Body of pancreas (tissue), 4 donors: ENCODE data around the gene GABRA5. TPM values are rescaled to one million over a fixed set of nuclear protein-coding genes. Genes with fewer than 3 reads are reported as not detected.
"Not testable (repeated sequence)": the region's sequence is repeated elsewhere in the genome, so short reads cannot be mapped to it uniquely, and the experiment has no call there.

Source experiments
- ATAC-seq: fragments of 150-250 bp; one replicate; pipeline ENCODE4 v1.9.1; 2016
- DNase-seq, 4 donors: peaks; one replicate each; pipeline ENCODE4 v3.0.0-alpha.2; 2019
- H3K27ac ChIP-seq, 4 donors: fragments of 200-600 bp; sonication (generic); 1 replicate in 3 of 4; 2 replicates in 1 of 4; pipeline versions ENCODE4 v1.5.1 to v1.6.1; 2016 to 2019; ENCODE audit warnings: mild to moderate bottlenecking in 1 of 4, mixed read lengths in 1 of 4, moderate library complexity in 1 of 4
- H3K27me3 ChIP-seq, 2 donors: fragments of 200-600 bp; sonication (generic); one replicate each; pipeline ENCODE4 v1.6.0; 2016; ENCODE audit warnings: mild to moderate bottlenecking in 1 of 2
- H3K36me3 ChIP-seq, 2 donors: fragments of 200-600 bp; sonication (generic); replicated peaks in 1 of 2; 2 replicates each; pipeline ENCODE4 v1.5.1; 2016; ENCODE audit warnings: low read depth in 2 of 2; ENCODE audit not compliant: insufficient read depth in 1 of 2
- H3K4me1 ChIP-seq: fragments of 200-600 bp; sonication (generic); one replicate; pipeline ENCODE4 v1.6.0; 2016
- H3K4me3 ChIP-seq, 2 donors: fragments of 200-600 bp; sonication (generic); 1 replicate in 1 of 2; 2 replicates in 1 of 2; pipeline ENCODE4 v1.5.1; 2016 to 2019
- H3K9me3 ChIP-seq, 3 donors: fragments of 200-600 bp; sonication (generic); 1 replicate in 2 of 3; 2 replicates in 1 of 3; pipeline ENCODE4 v1.5.1; 2016
- POLR2A ChIP-seq, 3 donors: fragments of 450-650 bp; IDR thresholded peaks; one replicate each; pipeline ENCODE4 v1.6.1; 2016; ENCODE audit warnings: antibody characterized with exemption in 3 of 3, mild to moderate bottlenecking in 2 of 3
- WGBS, 2 donors: methylation state at CpG; one replicate each; pipeline ENCODE4 v1.1.5; 2017; 5-methylcytosine and 5-hydroxymethylcytosine counted together
- intact Hi-C: fragments of 100-400 bp; cut with DNase I; formaldehyde crosslinking; loops from one replicate; pipeline ENCODE4 v1.15.1; 2023
- total RNA-seq, 2 donors: library from RNA; depleted of rRNA; stranded (reverse); fragments of >200 nt; gene quantifications; one replicate each; pipeline ENCODE4 v1.1.0, GENCODE V29; 2016
- TF ChIP-seq, protein P1 (sequence below), 7 experiments: fragments of 450-650 bp in 4 of 7; fragments of 200-600 bp in 3 of 7; sonication (generic) in 3 of 7; IDR thresholded peaks; one replicate each; pipeline ENCODE4 v1.5.1; 2016 to 2019; ENCODE audit warnings: antibody characterized with exemption in 7 of 7

Gene GABRA5
- total RNA-seq, 2 donors from 2014 or later: 0.66 TPM; not detected in 1

DNA sequence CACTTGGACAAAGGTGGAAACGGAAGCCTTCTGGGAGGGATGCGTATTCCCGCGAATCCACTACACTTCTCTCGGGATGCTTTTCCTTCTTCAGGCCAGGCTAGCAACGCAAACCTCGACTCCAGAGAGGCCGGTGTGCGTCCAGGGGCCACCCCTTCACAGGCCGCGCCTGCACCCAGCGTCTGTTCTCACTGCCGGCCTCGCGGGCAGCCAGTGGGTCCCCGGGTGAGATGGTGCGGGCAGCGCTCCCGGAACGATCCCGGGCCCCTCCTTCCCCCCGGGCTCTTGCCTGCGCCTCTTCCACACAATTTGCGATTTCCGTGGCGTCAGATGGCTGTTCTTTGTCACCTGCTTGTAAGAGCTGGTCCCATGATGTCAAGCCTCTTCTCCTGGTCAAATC is 27.3 kb downstream of the GABRA5 start:
- DNase-seq (no peak), ATAC-seq (no peak)
- 50 to 61% methylated on average over 16 to 26 of the region's 26 CpGs for WGBS, 2 donors
- intact Hi-C loops: loop anchor here (10.0 kb wide), 2 partner anchors 121 to 1221 kb away; no protein-coding TSS in a partner anchor
- Histone ChIP-seq H3K9me3 (no peaks in the 10 kb centered on the region), H3K4me1 (peaks cover 12% of the 10 kb centered on the region), H3K27ac (no peak overlapping the region), H3K36me3 (no peaks in the 10 kb centered on the region), H3K4me3 (no peak overlapping the region), H3K27me3 (no peaks in the 10 kb centered on the region)
- TF ChIP-seq, protein P1, sequence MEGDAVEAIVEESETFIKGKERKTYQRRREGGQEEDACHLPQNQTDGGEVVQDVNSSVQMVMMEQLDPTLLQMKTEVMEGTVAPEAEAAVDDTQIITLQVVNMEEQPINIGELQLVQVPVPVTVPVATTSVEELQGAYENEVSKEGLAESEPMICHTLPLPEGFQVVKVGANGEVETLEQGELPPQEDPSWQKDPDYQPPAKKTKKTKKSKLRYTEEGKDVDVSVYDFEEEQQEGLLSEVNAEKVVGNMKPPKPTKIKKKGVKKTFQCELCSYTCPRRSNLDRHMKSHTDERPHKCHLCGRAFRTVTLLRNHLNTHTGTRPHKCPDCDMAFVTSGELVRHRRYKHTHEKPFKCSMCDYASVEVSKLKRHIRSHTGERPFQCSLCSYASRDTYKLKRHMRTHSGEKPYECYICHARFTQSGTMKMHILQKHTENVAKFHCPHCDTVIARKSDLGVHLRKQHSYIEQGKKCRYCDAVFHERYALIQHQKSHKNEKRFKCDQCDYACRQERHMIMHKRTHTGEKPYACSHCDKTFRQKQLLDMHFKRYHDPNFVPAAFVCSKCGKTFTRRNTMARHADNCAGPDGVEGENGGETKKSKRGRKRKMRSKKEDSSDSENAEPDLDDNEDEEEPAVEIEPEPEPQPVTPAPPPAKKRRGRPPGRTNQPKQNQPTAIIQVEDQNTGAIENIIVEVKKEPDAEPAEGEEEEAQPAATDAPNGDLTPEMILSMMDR (IDR thresholded peaks at IDR 0.05): no peak
- no peak for TF ChIP-seq POLR2A (IDR thresholded peaks at IDR 0.05)

DNA sequence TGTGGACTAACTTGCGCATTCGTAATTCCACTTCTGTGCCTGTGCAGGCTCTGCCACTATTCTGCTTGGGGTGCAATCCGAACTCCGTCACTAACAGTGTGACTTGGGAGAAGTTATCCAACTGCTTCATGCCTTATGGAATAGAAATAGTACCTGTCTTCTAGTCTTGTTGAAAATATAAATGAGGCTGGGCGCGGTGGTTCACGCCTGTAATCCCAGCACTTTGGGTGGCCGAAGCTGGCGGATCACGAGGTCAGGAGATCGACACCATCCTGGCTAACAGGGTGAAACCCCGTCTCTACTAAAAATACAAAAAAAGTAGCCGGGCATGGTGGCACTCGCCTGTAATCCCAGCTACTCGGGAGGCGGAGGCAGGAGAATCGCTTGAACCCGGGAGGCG is 28.5 kb downstream of the GABRA5 start:
- ATAC-seq, H3K27me3 ChIP-seq, H3K4me3 ChIP-seq, H3K36me3 ChIP-seq, H3K9me3 ChIP-seq, DNase-seq, H3K27ac ChIP-seq: not testable (repeated sequence)
- WGBS, 2 donors: 81 to 84% methylated on average over 19 of the region's 19 CpGs
- intact Hi-C loops: loop anchor here (10.0 kb wide), 2 partner anchors 119 to 1219 kb away; no protein-coding TSS in a partner anchor
- H3K4me1 ChIP-seq: peaks cover 10% of the 10 kb centered on the region

DNA sequence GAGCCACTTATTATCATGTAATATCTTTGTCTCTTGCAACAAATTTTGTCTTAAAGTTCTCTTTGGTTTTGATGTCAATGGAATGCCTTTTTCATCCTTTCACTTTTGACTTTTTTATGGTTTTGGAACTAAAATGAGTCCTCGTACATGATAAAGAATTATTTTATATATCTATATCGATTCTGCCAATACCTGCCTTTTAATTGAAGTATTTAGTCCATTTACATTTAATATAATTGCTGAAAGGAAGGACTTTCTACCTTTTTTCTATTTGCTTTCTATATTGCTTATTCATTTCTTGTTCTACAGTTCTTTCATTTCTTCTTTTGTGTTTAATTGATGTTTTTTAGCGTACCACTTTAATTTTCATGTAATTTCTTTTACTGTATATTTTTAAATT is 32.8 kb downstream of the GABRA5 start:
- Histone ChIP-seq H3K27me3 (no peaks in the 10 kb centered on the region), H3K4me3 (no peak overlapping the region), H3K36me3 (no peaks in the 10 kb centered on the region), H3K4me1 (no peaks in the 10 kb centered on the region), H3K9me3 (no peaks in the 10 kb centered on the region), H3K27ac (no peak overlapping the region)
- DNase-seq (no peak), ATAC-seq (no peak)
- no peak for TF ChIP-seq POLR2A (IDR thresholded peaks at IDR 0.05)
- TF ChIP-seq, protein P1 (IDR thresholded peaks at IDR 0.05): no peak
- 79% methylated on average over 3 of the region's 3 CpGs for WGBS, 2 donors
- intact Hi-C loops: loop anchor here (10.0 kb wide), 2 partner anchors 115 to 1215 kb away; no protein-coding TSS in a partner anchor

DNA sequence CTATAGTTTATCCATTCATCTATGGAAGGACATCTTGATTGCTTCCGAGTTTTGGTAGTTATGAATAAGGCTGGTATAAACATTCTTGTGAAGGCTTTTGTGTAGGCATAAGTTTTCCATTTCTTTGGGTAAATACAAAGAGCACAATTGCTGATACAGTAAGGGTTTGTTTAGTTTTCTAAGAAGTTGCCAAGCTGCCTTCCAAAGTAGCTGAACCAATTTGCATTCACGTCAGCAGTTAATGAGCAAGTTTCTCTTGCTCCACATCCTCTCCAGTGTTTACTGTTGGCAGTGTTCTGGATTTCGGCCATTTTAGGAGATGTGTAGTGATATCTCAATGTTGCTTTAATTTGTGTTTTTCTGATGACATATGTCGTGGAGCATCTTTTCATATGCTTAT is 34.2 kb downstream of the GABRA5 start:
- Histone ChIP-seq H3K4me3 (no peak overlapping the region), H3K9me3 (no peaks in the 10 kb centered on the region), H3K27me3 (no peaks in the 10 kb centered on the region), H3K4me1 (no peaks in the 10 kb centered on the region), H3K36me3 (no peaks in the 10 kb centered on the region), H3K27ac (no peak overlapping the region)
- intact Hi-C loops: no loop called here
- ATAC-seq (no peak), DNase-seq (no peak)
- no peak for TF ChIP-seq POLR2A (IDR thresholded peaks at IDR 0.05)
- TF ChIP-seq, protein P1 (IDR thresholded peaks at IDR 0.05): no peak
- 32 to 42% methylated on average over 4 of the region's 4 CpGs for WGBS, 2 donors

DNA sequence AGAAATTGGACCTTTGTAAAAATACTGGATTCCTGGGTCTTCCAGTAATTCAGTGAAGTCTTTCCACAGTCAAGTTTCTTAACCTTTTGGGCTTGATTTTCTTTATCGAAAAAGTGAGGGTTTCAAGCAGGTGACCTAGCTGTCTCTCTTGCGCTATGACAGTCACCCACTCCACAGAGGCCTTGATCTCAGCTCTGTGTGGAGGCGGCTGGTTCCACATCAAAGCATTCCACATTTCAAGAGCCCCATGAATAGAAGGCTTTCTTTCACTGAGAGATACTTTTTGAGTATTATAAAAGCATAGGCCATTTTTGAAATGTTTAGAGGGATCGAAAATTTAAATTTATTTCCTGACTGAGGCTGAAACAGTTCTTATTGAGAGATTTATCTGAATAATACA is 43.9 kb downstream of the GABRA5 start:
- ATAC-seq (no peak), DNase-seq (no peak)
- H3K4me1 ChIP-seq: no peaks in the 10 kb centered on the region
- H3K27me3 ChIP-seq: no peaks in the 10 kb centered on the region
- H3K9me3 ChIP-seq: no peaks in the 10 kb centered on the region
- intact Hi-C loops: no loop called here
- TF ChIP-seq, protein P1 (IDR thresholded peaks at IDR 0.05): no peak
- TF ChIP-seq POLR2A (IDR thresholded peaks at IDR 0.05): no peak
- WGBS, 2 donors: 48 to 55% methylated on average over 4 of the region's 4 CpGs
- no peaks in the 10 kb centered on the region for H3K36me3 ChIP-seq
- no peak overlapping the region for H3K4me3 ChIP-seq
- H3K27ac ChIP-seq: no peak overlapping the region
